ENCODE data around the gene HAUS6.
A peak's percentile ranks its signal among the peaks of the same experiment; 100 is the strongest.

Gene HAUS6

DNA sequence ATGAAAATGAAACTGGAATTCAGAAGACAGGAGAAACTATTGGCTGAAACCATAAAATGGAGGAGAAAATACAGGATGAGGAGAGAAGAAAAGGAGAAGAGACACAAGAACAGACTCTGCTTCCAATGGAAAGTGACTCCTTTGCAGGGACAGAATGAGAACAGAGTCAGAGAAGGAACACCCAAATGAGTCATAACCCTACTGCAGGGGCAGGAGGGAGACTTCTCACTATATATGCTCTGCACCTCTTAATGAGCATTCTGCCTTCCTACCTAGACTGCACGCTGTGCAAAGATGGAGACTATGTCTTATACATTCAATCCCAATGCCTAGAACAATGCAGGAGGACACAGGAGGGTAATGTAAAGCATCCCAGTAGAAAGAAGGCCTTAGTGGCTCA lies 71.8 kb downstream of the HAUS6 start:
- Histone ChIP-seq H3K36me3 (ENCODE audit: insufficient read depth) (no peaks in the 10 kb centered on the region), H3K27ac (no peak overlapping the region), H3K79me2 (ENCODE audit: insufficient read depth, low read depth) (no peaks in the 10 kb centered on the region), H3K27me3 (ENCODE audit: insufficient read depth, low read depth) (no peaks in the 10 kb centered on the region), H4K20me1 (ENCODE audit: insufficient read depth) (no peaks in the 10 kb centered on the region), H3K4me3 (IDR thresholded peaks at IDR 0.05; ENCODE audit: insufficient read depth, low read depth, low read length) (no peak overlapping the region), H3K4me2 (no peak overlapping the region), H3K9ac (no peak overlapping the region), H3K4me1 (ENCODE audit: low read depth, poor library complexity, severe bottlenecking) (peaks cover 2% of the 10 kb centered on the region), H2AFZ (ENCODE audit: low read depth) (no peak overlapping the region)
- TF ChIP-seq, protein P1, sequence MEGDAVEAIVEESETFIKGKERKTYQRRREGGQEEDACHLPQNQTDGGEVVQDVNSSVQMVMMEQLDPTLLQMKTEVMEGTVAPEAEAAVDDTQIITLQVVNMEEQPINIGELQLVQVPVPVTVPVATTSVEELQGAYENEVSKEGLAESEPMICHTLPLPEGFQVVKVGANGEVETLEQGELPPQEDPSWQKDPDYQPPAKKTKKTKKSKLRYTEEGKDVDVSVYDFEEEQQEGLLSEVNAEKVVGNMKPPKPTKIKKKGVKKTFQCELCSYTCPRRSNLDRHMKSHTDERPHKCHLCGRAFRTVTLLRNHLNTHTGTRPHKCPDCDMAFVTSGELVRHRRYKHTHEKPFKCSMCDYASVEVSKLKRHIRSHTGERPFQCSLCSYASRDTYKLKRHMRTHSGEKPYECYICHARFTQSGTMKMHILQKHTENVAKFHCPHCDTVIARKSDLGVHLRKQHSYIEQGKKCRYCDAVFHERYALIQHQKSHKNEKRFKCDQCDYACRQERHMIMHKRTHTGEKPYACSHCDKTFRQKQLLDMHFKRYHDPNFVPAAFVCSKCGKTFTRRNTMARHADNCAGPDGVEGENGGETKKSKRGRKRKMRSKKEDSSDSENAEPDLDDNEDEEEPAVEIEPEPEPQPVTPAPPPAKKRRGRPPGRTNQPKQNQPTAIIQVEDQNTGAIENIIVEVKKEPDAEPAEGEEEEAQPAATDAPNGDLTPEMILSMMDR (conservative IDR thresholded peaks at IDR 0.05; ENCODE audit: low read depth, low read length), result no peak

DNA sequence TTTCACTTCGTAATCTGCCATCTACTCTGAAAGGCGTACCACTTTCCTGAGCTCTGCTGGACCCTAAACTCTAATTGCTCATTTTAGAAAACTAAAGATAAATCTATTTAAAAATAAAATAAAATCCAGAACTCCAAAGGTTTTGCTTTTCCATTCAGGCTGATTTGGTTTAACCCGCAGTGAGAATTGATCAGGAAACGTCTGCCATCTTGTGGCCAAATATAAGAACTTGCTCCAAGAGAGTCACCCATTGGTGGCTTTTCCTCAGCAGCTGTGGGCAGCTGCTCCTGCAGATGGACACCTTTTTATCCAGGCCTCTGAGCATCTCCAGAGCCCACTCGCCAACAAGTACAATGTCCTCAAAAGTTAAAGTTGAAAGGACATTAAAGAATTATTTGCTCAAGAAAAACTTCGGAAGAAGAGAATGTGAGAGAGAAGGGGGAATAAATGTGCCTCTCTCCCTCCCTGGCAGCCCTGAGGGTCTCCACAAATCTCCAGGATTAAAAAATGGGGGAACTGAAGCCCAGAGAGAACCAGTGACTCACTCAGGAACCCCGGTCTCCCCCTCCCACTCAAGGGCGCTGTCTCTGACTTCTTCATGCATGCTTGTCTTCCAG lies 73.8 kb downstream of the HAUS6 start:
- Histone ChIP-seq H3K4me2 (no peak overlapping the region), H3K79me2 (ENCODE audit: insufficient read depth, low read depth) (no peaks in the 10 kb centered on the region), H3K4me3 (IDR thresholded peaks at IDR 0.05; ENCODE audit: insufficient read depth, low read depth, low read length) (no peak overlapping the region), H3K9ac (no peak overlapping the region), H3K27ac (no peak overlapping the region), H3K27me3 (ENCODE audit: insufficient read depth, low read depth) (no peaks in the 10 kb centered on the region), H4K20me1 (ENCODE audit: insufficient read depth) (no peaks in the 10 kb centered on the region), H2AFZ (ENCODE audit: low read depth) (peak overlapping the region; percentile 17), H3K36me3 (ENCODE audit: insufficient read depth) (no peaks in the 10 kb centered on the region), H3K4me1 (ENCODE audit: low read depth, poor library complexity, severe bottlenecking) (peaks cover 2% of the 10 kb centered on the region)
- TF ChIP-seq, protein P1 (conservative IDR thresholded peaks at IDR 0.05; ENCODE audit: low read depth, low read length), result peak; percentile 68

DNA sequence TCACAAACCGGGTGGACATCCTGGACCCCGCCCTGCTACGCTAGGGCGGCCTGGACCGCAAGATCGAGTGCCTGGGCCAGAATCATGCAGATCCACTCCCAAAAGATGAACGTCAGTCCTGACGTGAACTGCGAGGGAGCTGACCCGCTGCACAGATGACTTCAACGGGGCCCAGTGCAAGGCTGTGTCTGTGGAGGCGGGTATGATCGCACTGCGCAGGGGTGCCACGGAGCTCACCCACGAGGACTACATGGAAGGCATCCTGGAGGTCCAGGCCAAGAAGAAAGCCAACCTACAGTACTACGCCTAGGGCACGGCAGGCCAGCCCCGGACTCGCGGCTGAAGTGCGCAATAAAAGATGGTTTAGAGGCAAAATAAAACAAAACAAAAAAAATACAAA lies 74.9 kb downstream of the HAUS6 start:
- H3K9ac ChIP-seq, result no peak overlapping the region
- H2AFZ ChIP-seq (ENCODE audit: low read depth), result no peak overlapping the region
- H3K27me3 ChIP-seq (ENCODE audit: insufficient read depth, low read depth), result no peaks in the 10 kb centered on the region
- TF ChIP-seq, protein P1 (conservative IDR thresholded peaks at IDR 0.05; ENCODE audit: low read depth, low read length), result no peak
- H3K4me3 ChIP-seq (IDR thresholded peaks at IDR 0.05; ENCODE audit: insufficient read depth, low read depth, low read length), result no peak overlapping the region
- no peaks in the 10 kb centered on the region for H3K79me2 ChIP-seq (ENCODE audit: insufficient read depth, low read depth)
- no peak overlapping the region for H3K4me2 ChIP-seq
- no peak overlapping the region for H3K27ac ChIP-seq
- peaks cover 2% of the 10 kb centered on the region for H3K4me1 ChIP-seq (ENCODE audit: low read depth, poor library complexity, severe bottlenecking)
- H4K20me1 ChIP-seq (ENCODE audit: insufficient read depth), result no peaks in the 10 kb centered on the region
- H3K36me3 ChIP-seq (ENCODE audit: insufficient read depth), result no peaks in the 10 kb centered on the region

DNA sequence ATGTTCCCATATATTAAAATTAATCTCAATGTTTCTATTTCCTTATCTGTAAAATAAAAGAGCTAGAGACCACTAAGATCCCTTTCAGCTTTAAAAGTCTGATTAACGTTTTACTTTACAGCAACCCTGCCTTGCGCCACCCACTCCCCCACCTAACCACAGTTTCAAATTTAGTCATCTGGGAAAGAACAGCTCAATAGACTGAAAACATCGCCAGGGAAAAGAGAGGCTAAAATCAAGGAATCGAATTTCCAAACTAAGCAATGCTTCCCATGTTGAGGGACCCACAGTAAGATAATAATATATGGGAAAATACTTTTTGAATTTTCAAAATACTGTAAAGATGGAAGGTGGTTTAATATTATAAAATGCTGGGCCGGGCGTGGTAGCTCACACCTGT lies 76.3 kb downstream of the HAUS6 start:
- H3K4me3 ChIP-seq (IDR thresholded peaks at IDR 0.05; ENCODE audit: insufficient read depth, low read depth, low read length), result no peak overlapping the region
- TF ChIP-seq, protein P1 (conservative IDR thresholded peaks at IDR 0.05; ENCODE audit: low read depth, low read length), result no peak
- peaks cover 2% of the 10 kb centered on the region for H3K4me1 ChIP-seq (ENCODE audit: low read depth, poor library complexity, severe bottlenecking)
- no peaks in the 10 kb centered on the region for H4K20me1 ChIP-seq (ENCODE audit: insufficient read depth)
- no peaks in the 10 kb centered on the region for H3K79me2 ChIP-seq (ENCODE audit: insufficient read depth, low read depth)
- no peak overlapping the region for H3K9ac ChIP-seq
- no peak overlapping the region for H3K27ac ChIP-seq
- H2AFZ ChIP-seq (ENCODE audit: low read depth), result no peak overlapping the region
- H3K27me3 ChIP-seq (ENCODE audit: insufficient read depth, low read depth), result no peaks in the 10 kb centered on the region
- no peaks in the 10 kb centered on the region for H3K36me3 ChIP-seq (ENCODE audit: insufficient read depth)
- no peak overlapping the region for H3K4me2 ChIP-seq
